HepG2 (cell line): ENCODE data around the gene ABHD18. TPM values are rescaled to one million over a fixed set of nuclear protein-coding genes. Genes with fewer than 3 reads are reported as not detected.
"Not testable (repeated sequence)": the region's sequence is repeated elsewhere in the genome, so short reads cannot be mapped to it uniquely, and the experiment has no call there.

Experiments
- ATAC-seq: fragments of 200-7000 bp; cut with Tn5 transposase; 3 replicates; pipeline ENCODE4 v1.9.1; 2020; ENCODE audit warnings: mild to moderate bottlenecking, moderate library complexity
- BruUV-seq: library from RNA; stranded (reverse); fragments of 400-500 nt; replicated peaks from 2 replicates; lab custom pipeline; 2021; lab: Mats Ljungman, UMichigan
- CTCF ChIA-PET: fragments of 300-600 bp; formaldehyde crosslinking; extraction: SDS; loops from one replicate; lab custom pipeline; 2021; ENCODE audit warnings: low total read pairs, inconsistent platforms, low intra/inter-chr PET ratio; lab: Yijun Ruan, JAX
- POLR2A ChIA-PET: fragments of 350-600 bp; sonication (Branson Sonifier 250); formaldehyde crosslinking; loops from one replicate; lab custom pipeline; 2020; ENCODE audit warnings: antibody characterized with exemption, inconsistent platforms; lab: Yijun Ruan, JAX
- DNase-seq: peaks from one replicate; pipeline ENCODE4 v3.0.0-alpha.2; 2015; ENCODE audit warnings: low spot score
- FAIRE-seq: peaks from 3 replicates; lab custom pipeline; 2011; peaks lifted over from hg19 to GRCh38; lab: Jason Lieb, UNC
- H2AFZ ChIP-seq: one replicate; pipeline ENCODE4 v1.6.1; 2011; ENCODE audit warnings: low read length, inconsistent platforms
- H3K27ac ChIP-seq: fragments of 300-600 bp; 3 replicates; pipeline ENCODE4 v1.8.0; 2011; ENCODE audit warnings: mixed run types, mild to moderate bottlenecking, mixed read lengths, low read length, inconsistent platforms; ENCODE audit not compliant: insufficient read depth; ENCODE audit errors: extremely low read length
- H3K27me3 ChIP-seq, 2 experiments: fragments of 200-600 bp in 1 of 2; 2 replicates in 1 of 2; 3 replicates in 1 of 2; pipeline versions ENCODE4 v1.6.0 to v1.8.0; 2011; ENCODE audit warnings: low read length in 2 of 2, mild to moderate bottlenecking in 2 of 2, moderate library complexity in 2 of 2, inconsistent platforms in 1 of 2; ENCODE audit not compliant: insufficient read depth in 2 of 2, control insufficient read depth in 1 of 2
- H3K36me3 ChIP-seq, 2 experiments: fragments of 200-600 bp in 1 of 2; replicated peaks in 1 of 2; 2 replicates in 1 of 2; 3 replicates in 1 of 2; pipeline versions ENCODE4 v1.5.1 to v1.8.0; 2011; ENCODE audit warnings: low read length in 2 of 2, inconsistent platforms in 1 of 2; ENCODE audit not compliant: insufficient read depth in 2 of 2, control insufficient read depth in 1 of 2
- H3K4me1 ChIP-seq: 2 replicates; pipeline ENCODE4 v1.5.1; 2012; ENCODE audit warnings: low read length, inconsistent platforms; ENCODE audit not compliant: insufficient read depth
- H3K4me2 ChIP-seq: 2 replicates; pipeline ENCODE4 v1.6.0; 2011; ENCODE audit warnings: low read depth, low read length, inconsistent platforms
- H3K4me3 ChIP-seq, 3 experiments: fragments of 200-600 bp in 1 of 3; sonication (generic), shearing (Covaris generic) in 1 of 3; replicated peaks in 1 of 3; 2 replicates each; pipeline ENCODE4 v1.5.1; 2011 to 2016; ENCODE audit warnings: low read length in 3 of 3, inconsistent platforms in 2 of 3, low read depth in 2 of 3, mild to moderate bottlenecking in 2 of 3, control low read depth in 1 of 3, mixed read lengths in 1 of 3; ENCODE audit not compliant: insufficient read depth in 1 of 3
- H3K79me2 ChIP-seq: one replicate; pipeline ENCODE4 v1.6.1; 2011; ENCODE audit warnings: low read length, inconsistent platforms; ENCODE audit not compliant: insufficient read depth
- H3K9ac ChIP-seq: 2 replicates; pipeline ENCODE4 v1.6.0; 2011; ENCODE audit warnings: mild to moderate bottlenecking, low read depth, low read length, inconsistent platforms; ENCODE audit not compliant: insufficient read depth
- H3K9me3 ChIP-seq: 2 replicates; pipeline ENCODE4 v1.5.1; 2012; ENCODE audit warnings: mild to moderate bottlenecking, low read length
- H4K20me1 ChIP-seq: 2 replicates; pipeline ENCODE4 v1.6.0; 2011; ENCODE audit warnings: inconsistent platforms, mild to moderate bottlenecking, low read length, moderate library complexity; ENCODE audit not compliant: insufficient read depth
- MTA1 ChIP-seq: sonication (generic); formaldehyde crosslinking; IDR thresholded peaks from 2 replicates; pipeline ENCODE4 v1.4.0; 2020; ENCODE audit warnings: missing genetic modification reagents, mild to moderate bottlenecking, borderline replicate concordance
- SP2 ChIP-seq: sonication (generic); formaldehyde crosslinking; IDR thresholded peaks from 2 replicates; pipeline ENCODE4 v1.5.1; 2020; ENCODE audit warnings: mild to moderate bottlenecking, missing genetic modification reagents
- ZNF724P ChIP-seq: sonication (generic); formaldehyde crosslinking; IDR thresholded peaks from 2 replicates; pipeline ENCODE4 v1.8.0; 2022; ENCODE audit warnings: missing genetic modification reagents, borderline replicate concordance
- ZNF768 ChIP-seq: sonication (generic); formaldehyde crosslinking; IDR thresholded peaks from 2 replicates; pipeline ENCODE4 v1.4.0; 2020; ENCODE audit warnings: missing genetic modification reagents
- WGBS: methylation state at CpG from one replicate; pipeline ENCODE4 v1.1.6; 2017; ENCODE audit warnings: low lambda C conversion rate; 5-methylcytosine and 5-hydroxymethylcytosine counted together
- in situ Hi-C: cut with HindIII; loops from 2 replicates; pipeline ENCODE4 v1.10.0; 2017; ENCODE audit warnings: low pct_unique_long_range_greater_than_20kb; ENCODE audit not compliant: extremely low pct_ligation_motif_present
- intact Hi-C: fragments of 100-400 bp; cut with micrococcal nuclease; formaldehyde crosslinking; loops from one replicate; pipeline ENCODE4 v1.10.0; 2022; ENCODE audit not compliant: unreplicated experiment
- polyA plus RNA-seq, 8 experiments: library from polyadenylated mRNA; depleted of rRNA in 3 of 8; stranded (reverse) in 7 of 8; unstranded in 1 of 8; fragments of >200 nt; fragmentation: Illumina TruSeq in 4 of 8; extraction: Trizol in 4 of 8; gene quantifications; 2 replicates each; pipeline versions ENCODE4 v1.2.1 to v1.2.3, GENCODE V29; 2011 to 2016; ENCODE audit warnings: low read depth in 4 of 8, missing spikeins in 1 of 8, mixed read lengths in 1 of 8; ENCODE audit not compliant: insufficient read depth in 1 of 8
- total RNA-seq, 5 experiments: library from RNA; depleted of rRNA; stranded (reverse); fragments of >200 nt; fragmentation: Illumina TruSeq; extraction: Trizol; gene quantifications; 2 replicates each; pipeline ENCODE4 v1.2.3, GENCODE V29; 2016; ENCODE audit warnings: low read depth in 1 of 5

The ABHD18 gene
- total and polyA plus RNA-seq, 2 of the 13 experiments (the other 11 are each of a cell fraction or from before 2014, with no cell fraction given) = 5.5 to 16.3 TPM

DNA sequence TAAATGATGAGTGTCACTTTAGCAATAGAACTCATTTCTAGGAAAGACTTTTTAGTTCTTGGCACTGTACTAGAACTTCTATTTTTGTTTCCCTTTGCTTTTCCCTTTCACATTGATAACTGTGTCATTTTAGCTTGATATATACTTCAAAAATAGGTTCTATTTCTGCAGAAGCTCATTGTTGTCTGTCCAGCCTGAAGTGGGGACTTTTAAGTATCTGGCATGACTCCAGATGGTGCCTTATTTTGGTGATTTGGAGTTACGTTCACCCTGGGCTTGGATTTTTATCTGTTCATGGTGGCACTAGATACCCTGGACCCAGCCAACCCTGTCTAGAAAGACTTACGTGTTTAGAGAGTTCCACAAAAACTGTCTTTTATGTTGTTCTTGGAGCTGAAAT is 3.4 kb downstream of the ABHD18 start:
- POLR2A ChIA-PET = interaction anchor here (0.6 kb wide), 1 partner anchor 164 kb away, joined by 3 read pairs; no protein-coding TSS in a partner anchor
- H4K20me1 ChIP-seq = no peaks in the 10 kb centered on the region
- intact Hi-C loops (loop anchor here (10.0 kb wide), 2 partner anchors 184 to 316 kb away; partner anchors contain the start of genes HSPA4L and PGRMC2), in situ Hi-C loops (loop anchor here (10.0 kb wide), 1 partner anchor 86 kb away; no protein-coding TSS in a partner anchor)
- H3K9me3 ChIP-seq = no peaks in the 10 kb centered on the region
- H3K36me3 ChIP-seq = peaks cover 2 to 9% of the 10 kb centered on the region in 2 experiments; a peak in 3 of 5 replicates
- DNase-seq = no peak
- FAIRE-seq = no peak
- peaks cover 36% of the 10 kb centered on the region for H3K79me2 ChIP-seq
- H3K4me3 ChIP-seq = no peak overlapping the region
- CTCF ChIA-PET = no interaction called here
- no peak for TF ChIP-seq SP2
- no peak for TF ChIP-seq MTA1 (CRISPR knock-in tag)
- TF ChIP-seq ZNF724P = no peak
- no peak for TF ChIP-seq ZNF768 (CRISPR knock-in tag)
- H3K9ac ChIP-seq = no peak overlapping the region
- H2AFZ ChIP-seq = no peak overlapping the region
- no peak overlapping the region for H3K4me2 ChIP-seq
- ATAC-seq = no peak
- no peaks in the 10 kb centered on the region; a peak in 1 of 5 replicates for H3K27me3 ChIP-seq
- H3K4me1 ChIP-seq = peaks cover 30% of the 10 kb centered on the region
- no TSS peak for BruUV-seq
- H3K27ac ChIP-seq = no peak overlapping the region
- WGBS = 94% methylated on average over 2 of the region's 2 CpGs

DNA sequence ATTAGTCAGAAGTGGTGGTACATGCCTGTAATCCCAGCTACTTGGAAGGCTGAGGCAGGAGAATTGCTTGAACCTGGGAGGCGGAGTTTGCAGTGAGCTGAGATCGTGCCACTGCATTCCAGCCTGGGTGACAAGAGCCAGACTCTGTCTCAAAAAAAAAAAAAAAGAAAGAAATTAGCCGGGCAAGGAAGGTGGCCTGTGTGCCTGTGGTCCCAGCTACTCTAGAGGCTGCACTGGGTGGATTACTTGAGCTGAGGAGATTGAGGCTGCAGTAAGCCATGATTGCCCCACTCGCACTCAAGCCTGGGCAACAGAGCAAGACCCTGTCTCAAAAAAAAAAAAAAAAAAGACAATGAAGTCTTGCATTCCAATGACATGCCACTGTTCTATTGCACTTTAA is 5.7 kb downstream of the ABHD18 start:
- H3K27me3 ChIP-seq, DNase-seq, ATAC-seq, FAIRE-seq, H3K4me2 ChIP-seq, H3K36me3 ChIP-seq, CTCF ChIA-PET, H4K20me1 ChIP-seq, intact Hi-C loops, POLR2A ChIA-PET, in situ Hi-C loops, H3K4me3 ChIP-seq, H3K27ac ChIP-seq, H3K9me3 ChIP-seq, BruUV-seq, H3K9ac ChIP-seq, H2AFZ ChIP-seq: not testable (repeated sequence)
- Histone ChIP-seq H3K79me2 (peaks cover 29% of the 10 kb centered on the region), H3K4me1 (peaks cover 29% of the 10 kb centered on the region)
- WGBS = 100% methylated on average over 4 of the region's 4 CpGs
